HepG2 (cell line): ENCODE measurements around the gene ADIPOR2. TPM values are rescaled to one million over a fixed set of nuclear protein-coding genes. Genes with fewer than 3 reads are reported as not detected.

ENCODE experiments used
- AHDC1 ChIP-seq: sonication (generic); formaldehyde crosslinking; IDR thresholded peaks from 2 replicates; pipeline ENCODE4 v1.5.1; 2020; ENCODE audit warnings: mild to moderate bottlenecking, missing genetic modification reagents, borderline replicate concordance
- HDAC6 ChIP-seq: fragments of 200-600 bp; sonication (generic); IDR thresholded peaks from 2 replicates; pipeline ENCODE4 v1.7.0; 2017; ENCODE audit warnings: mild to moderate bottlenecking, antibody characterized with exemption, low read length, low read depth
- MZF1 ChIP-seq: sonication (generic); formaldehyde crosslinking; IDR thresholded peaks from 2 replicates; pipeline ENCODE4 v1.8.1; 2023; ENCODE audit warnings: mild to moderate bottlenecking, missing genetic modification reagents, borderline replicate concordance
- NCOA5 ChIP-seq: sonication (generic); formaldehyde crosslinking; IDR thresholded peaks from 2 replicates; pipeline ENCODE4 v1.4.0; 2020; ENCODE audit warnings: missing genetic modification reagents
- SCMH1 ChIP-seq: sonication (generic); formaldehyde crosslinking; IDR thresholded peaks from 2 replicates; pipeline ENCODE4 v1.9.0; 2021; ENCODE audit warnings: missing genetic modification reagents, mild to moderate bottlenecking, borderline replicate concordance
- TAF1 ChIP-seq: sonication (generic); formaldehyde crosslinking; IDR thresholded peaks from 2 replicates; pipeline ENCODE4 v1.4.0; 2020; ENCODE audit warnings: missing genetic modification reagents
- TBX2 ChIP-seq: sonication (generic); formaldehyde crosslinking; IDR thresholded peaks from 2 replicates; pipeline ENCODE4 v1.5.0; 2020; ENCODE audit warnings: missing genetic modification reagents, mild to moderate bottlenecking, borderline replicate concordance
- TFDP1 ChIP-seq: IDR thresholded peaks from 2 replicates; pipeline ENCODE4 v1.6.1; 2016; ENCODE audit warnings: missing compliant biosample characterization, missing genetic modification reagents, borderline replicate concordance
- THAP9 ChIP-seq: sonication (generic); formaldehyde crosslinking; IDR thresholded peaks from 2 replicates; pipeline ENCODE4; 2020; ENCODE audit warnings: missing genetic modification reagents, mild to moderate bottlenecking, borderline replicate concordance
- ZBTB8A ChIP-seq: sonication (generic); formaldehyde crosslinking; IDR thresholded peaks from 2 replicates; pipeline ENCODE4 v1.4.0; 2020; ENCODE audit warnings: mild to moderate bottlenecking, low read depth, missing genetic modification reagents, borderline replicate concordance
- ZFP91 ChIP-seq: sonication (generic); formaldehyde crosslinking; IDR thresholded peaks from 2 replicates; pipeline ENCODE4 v1.9.0; 2022; ENCODE audit warnings: missing genetic modification reagents, mild to moderate bottlenecking, borderline replicate concordance
- ZNF232 ChIP-seq: sonication (generic); formaldehyde crosslinking; IDR thresholded peaks from 2 replicates; pipeline ENCODE4 v1.4.0; 2020; ENCODE audit warnings: missing genetic modification reagents, borderline replicate concordance
- ZNF331 ChIP-seq: sonication (generic); formaldehyde crosslinking; IDR thresholded peaks from 2 replicates; pipeline ENCODE4 v1.4.0; 2020; ENCODE audit warnings: missing genetic modification reagents
- ZNF589 ChIP-seq: sonication (generic); formaldehyde crosslinking; conservative IDR thresholded peaks from 2 replicates; pipeline ENCODE4 v1.8.0; 2022; ENCODE audit warnings: mild to moderate bottlenecking, moderate library complexity, missing genetic modification reagents
- ZNF704 ChIP-seq: sonication (generic); formaldehyde crosslinking; IDR thresholded peaks from 2 replicates; pipeline ENCODE4 v1.8.1; 2023; ENCODE audit warnings: mild to moderate bottlenecking, inconsistent platforms, moderate library complexity, missing genetic modification reagents, borderline replicate concordance
- polyA plus RNA-seq, 8 experiments: library from polyadenylated mRNA; depleted of rRNA in 3 of 8; stranded (reverse) in 7 of 8; unstranded in 1 of 8; fragments of >200 nt; fragmentation: Illumina TruSeq in 4 of 8; extraction: Trizol in 4 of 8; gene quantifications; 2 replicates each; pipeline versions ENCODE4 v1.2.1 to v1.2.3, GENCODE V29; 2011 to 2016; ENCODE audit warnings: low read depth in 4 of 8, missing spikeins in 1 of 8, mixed read lengths in 1 of 8; ENCODE audit not compliant: insufficient read depth in 1 of 8
- total RNA-seq, 5 experiments: library from RNA; depleted of rRNA; stranded (reverse); fragments of >200 nt; fragmentation: Illumina TruSeq; extraction: Trizol; gene quantifications; 2 replicates each; pipeline ENCODE4 v1.2.3, GENCODE V29; 2016; ENCODE audit warnings: low read depth in 1 of 5

The ADIPOR2 gene
- total and polyA plus RNA-seq, 2 of the 13 experiments (the other 11 are each of a cell fraction or from before 2014, with no cell fraction given), result 35.2 to 52.2 TPM

GRCh38 chr12:1807087-1807860, 116.4 kb downstream of the ADIPOR2 start (continued):
- TF ChIP-seq TFDP1 (CRISPR knock-in tag) (no peak), AHDC1 (no peak), TBX2 (CRISPR knock-in tag) (no peak), TAF1 (CRISPR knock-in tag) (no peak), ZNF232 (CRISPR knock-in tag) (peak; percentile 47; the same call in 1 of the 2 replicates), ZBTB8A (CRISPR knock-in tag) (no peak), NCOA5 (CRISPR knock-in tag) (no peak), ZNF704 (no peak), THAP9 (CRISPR knock-in tag) (no peak), ZNF589 (CRISPR knock-in tag) (no peak), ZNF331 (CRISPR knock-in tag) (peak; percentile 18; the same call in 1 of the 2 replicates), MZF1 (CRISPR knock-in tag) (no peak), HDAC6 (no peak), ZFP91 (CRISPR knock-in tag) (no peak), SCMH1 (no peak)
